Kidney (tissue), 14 donors: ENCODE measurements around the gene ATG2B. TPM values are rescaled to one million over a fixed set of nuclear protein-coding genes. Genes with fewer than 3 reads are reported as not detected.

Source experiments
- DNase-seq, 5 donors: peaks; one replicate each; pipeline ENCODE4 v3.0.0-alpha.2; 2013 to 2020
- FAIRE-seq: peaks from 2 replicates; lab custom pipeline; 2012; peaks lifted over from hg19 to GRCh38; lab: Jason Lieb, UNC
- H3K27ac ChIP-seq, 2 donors: one replicate each; pipeline ENCODE4 v1.7.0; 2013; ENCODE audit warnings: low read depth in 2 of 2, low read length in 2 of 2, inconsistent platforms in 1 of 2
- H3K27me3 ChIP-seq: one replicate; pipeline ENCODE4 v1.7.1; 2013; ENCODE audit warnings: low read length, inconsistent platforms; ENCODE audit not compliant: control insufficient read depth, insufficient read depth
- H3K36me3 ChIP-seq, 3 donors: one replicate each; pipeline versions ENCODE4 v1.7.0 to v1.7.1; 2013; ENCODE audit warnings: low read length in 3 of 3, control low read depth in 1 of 3, inconsistent platforms in 1 of 3; ENCODE audit not compliant: insufficient read depth in 3 of 3, control insufficient read depth in 2 of 3
- H3K4me1 ChIP-seq, 3 donors: one replicate each; pipeline versions ENCODE4 v1.7.0 to v1.7.1; 2013; ENCODE audit warnings: low read length in 3 of 3, inconsistent platforms in 1 of 3, low read depth in 1 of 3; ENCODE audit not compliant: control insufficient read depth in 2 of 3, insufficient read depth in 2 of 3
- H3K4me3 ChIP-seq, 3 donors: one replicate each; pipeline versions ENCODE4 v1.7.0 to v1.8.1; 2013; ENCODE audit warnings: low read length in 3 of 3, control low read depth in 1 of 3, inconsistent platforms in 1 of 3
- H3K9ac ChIP-seq, 3 donors: one replicate each; pipeline versions ENCODE4 v1.7.0 to v1.7.1; 2013; ENCODE audit warnings: low read length in 3 of 3, control low read depth in 1 of 3, inconsistent platforms in 1 of 3
- H3K9me3 ChIP-seq, 3 donors: one replicate each; pipeline versions ENCODE4 v1.7.0 to v1.7.1; 2013; ENCODE audit warnings: low read length in 3 of 3, control low read depth in 1 of 3, inconsistent platforms in 1 of 3; ENCODE audit not compliant: control insufficient read depth in 2 of 3, insufficient read depth in 1 of 3
- intact Hi-C: fragments of 100-400 bp; cut with DNase I; formaldehyde crosslinking; loops from one replicate; pipeline ENCODE4 v1.11.1; 2022
- polyA plus RNA-seq: library from polyadenylated mRNA; stranded (reverse); fragments of 350-450 nt; fragmentation: Illumina TruSeq; extraction: RNeasy Lipid Tissue Mini Kit (QIAGEN cat#74804); gene quantifications from one replicate; pipeline ENCODE4 v1.2.3, GENCODE V29; 2014; ENCODE audit warnings: low read depth, low replicate concordance; ENCODE audit not compliant: insufficient read depth
- total RNA-seq: library from RNA; stranded (reverse); fragmentation: NEBNext Ultra II Directional; extraction: Animal tissue kit (Norgen Biotek cat#: 25700); gene quantifications from one replicate; pipeline ENCODE4 v1.2.1, GENCODE V29; 2021
- TF ChIP-seq, protein P1 (sequence below): IDR thresholded peaks from 3 replicates; pipeline ENCODE4 v1.5.1; 2012; ENCODE audit warnings: mild to moderate bottlenecking, moderate library complexity, borderline replicate concordance; ENCODE audit not compliant: insufficient read depth; ENCODE audit errors: extremely low read depth
- donor health status: control.
- donor health status: control.
- donor health status: control.
- donor health status: control.
- donor health status: control.
- donor health status: DM: yes; HTN: yes; CAD: no.
- donor health status: Normal renal cell carcinoma (clear cell type).

ATG2B gene
- total and polyA plus RNA-seq, 2 donors from 2014 or later = 3.8 to 35.8 TPM

DNA sequence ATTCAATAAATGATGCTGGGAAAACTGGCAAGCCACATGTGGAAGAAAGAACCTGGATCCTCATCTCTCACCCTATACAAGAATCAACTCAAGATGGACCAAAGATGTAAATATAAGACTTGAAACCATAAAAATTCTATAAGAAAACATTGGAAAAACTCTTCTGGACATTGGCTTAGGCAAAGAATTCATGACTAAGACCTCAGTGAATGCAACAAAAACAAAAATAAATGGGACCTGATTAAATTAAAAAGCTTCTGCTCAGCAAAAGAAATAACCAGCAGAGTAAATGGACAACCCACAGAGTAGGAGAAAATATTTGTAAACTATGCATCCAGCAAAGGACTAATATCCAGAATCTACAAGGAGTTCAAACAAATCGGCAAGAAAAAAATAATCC is 24.6 kb downstream of the ATG2B start:
- no peak for DNase-seq
- intact Hi-C loops = no loop called here
- Histone ChIP-seq H3K9me3 (peaks cover 0 to 2% (median 0%) of the 10 kb centered on the region in 3 donors), H3K4me3 (no peak overlapping the region), H3K27ac (no peak overlapping the region), H3K9ac (no peak overlapping the region), H3K36me3 (peaks cover 4% of the 10 kb centered on the region in 3 donors), H3K4me1 (no peaks in the 10 kb centered on the region), H3K27me3 (no peaks in the 10 kb centered on the region)
- FAIRE-seq = no peak
- TF ChIP-seq, protein P1, sequence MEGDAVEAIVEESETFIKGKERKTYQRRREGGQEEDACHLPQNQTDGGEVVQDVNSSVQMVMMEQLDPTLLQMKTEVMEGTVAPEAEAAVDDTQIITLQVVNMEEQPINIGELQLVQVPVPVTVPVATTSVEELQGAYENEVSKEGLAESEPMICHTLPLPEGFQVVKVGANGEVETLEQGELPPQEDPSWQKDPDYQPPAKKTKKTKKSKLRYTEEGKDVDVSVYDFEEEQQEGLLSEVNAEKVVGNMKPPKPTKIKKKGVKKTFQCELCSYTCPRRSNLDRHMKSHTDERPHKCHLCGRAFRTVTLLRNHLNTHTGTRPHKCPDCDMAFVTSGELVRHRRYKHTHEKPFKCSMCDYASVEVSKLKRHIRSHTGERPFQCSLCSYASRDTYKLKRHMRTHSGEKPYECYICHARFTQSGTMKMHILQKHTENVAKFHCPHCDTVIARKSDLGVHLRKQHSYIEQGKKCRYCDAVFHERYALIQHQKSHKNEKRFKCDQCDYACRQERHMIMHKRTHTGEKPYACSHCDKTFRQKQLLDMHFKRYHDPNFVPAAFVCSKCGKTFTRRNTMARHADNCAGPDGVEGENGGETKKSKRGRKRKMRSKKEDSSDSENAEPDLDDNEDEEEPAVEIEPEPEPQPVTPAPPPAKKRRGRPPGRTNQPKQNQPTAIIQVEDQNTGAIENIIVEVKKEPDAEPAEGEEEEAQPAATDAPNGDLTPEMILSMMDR = no peak

DNA sequence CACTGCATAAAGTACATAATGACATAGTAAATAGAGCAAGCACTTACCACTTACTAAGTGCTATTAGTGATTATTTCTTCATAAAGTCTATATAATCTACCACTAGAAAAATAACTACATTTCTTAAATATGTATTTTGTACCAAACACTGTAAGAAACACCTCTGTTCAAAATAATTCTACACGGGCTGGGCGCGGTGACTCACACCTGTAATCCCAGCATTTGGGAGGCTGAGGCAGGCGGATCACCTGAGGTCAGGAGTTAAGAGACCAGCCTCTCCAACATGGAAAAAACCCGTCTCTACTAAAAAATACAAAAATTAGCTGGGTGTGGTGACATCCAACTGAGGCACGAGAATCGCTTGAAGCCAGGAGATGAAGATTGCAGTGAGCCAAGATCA is 38.9 kb downstream of the ATG2B start:
- intact Hi-C loops = no loop called here
- TF ChIP-seq, protein P1 = no peak
- H3K27ac ChIP-seq = no peak overlapping the region
- FAIRE-seq (no peak), DNase-seq (no peak)
- peaks cover 2 to 48% (median 15%) of the 10 kb centered on the region in 3 donors for H3K36me3 ChIP-seq
- no peak overlapping the region for H3K4me3 ChIP-seq
- no peak overlapping the region for H3K9ac ChIP-seq
- H3K27me3 ChIP-seq = no peaks in the 10 kb centered on the region
- no peaks in the 10 kb centered on the region for H3K9me3 ChIP-seq
- H3K4me1 ChIP-seq = no peaks in the 10 kb centered on the region

DNA sequence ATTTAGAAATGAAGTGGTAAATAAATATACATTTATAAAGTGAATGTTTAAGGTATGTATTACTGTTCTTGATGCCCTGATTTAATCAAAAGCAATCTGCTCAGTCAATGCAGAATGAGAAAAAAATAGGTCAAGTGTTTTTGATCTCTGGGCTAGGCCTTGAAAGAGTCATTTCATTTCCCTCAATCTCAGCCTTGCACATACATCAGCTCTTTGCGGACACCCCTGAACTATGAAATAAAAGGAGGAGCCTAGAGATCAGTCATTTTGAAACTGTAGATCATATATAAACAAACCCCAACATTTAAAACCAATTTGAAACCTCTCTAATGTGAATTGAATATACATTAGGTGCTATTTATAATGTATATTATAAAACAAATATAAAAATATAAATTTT is 42.5 kb downstream of the ATG2B start:
- no peaks in the 10 kb centered on the region for H3K4me1 ChIP-seq
- H3K36me3 ChIP-seq = peaks cover 0 to 67% (median 31%) of the 10 kb centered on the region in 3 donors
- H3K27me3 ChIP-seq = no peaks in the 10 kb centered on the region
- no peak overlapping the region for H3K4me3 ChIP-seq
- TF ChIP-seq, protein P1 = no peak
- no peak for DNase-seq
- no peak overlapping the region for H3K27ac ChIP-seq
- H3K9ac ChIP-seq = no peak overlapping the region
- no peaks in the 10 kb centered on the region for H3K9me3 ChIP-seq
- intact Hi-C loops = no loop called here
- FAIRE-seq = no peak

DNA sequence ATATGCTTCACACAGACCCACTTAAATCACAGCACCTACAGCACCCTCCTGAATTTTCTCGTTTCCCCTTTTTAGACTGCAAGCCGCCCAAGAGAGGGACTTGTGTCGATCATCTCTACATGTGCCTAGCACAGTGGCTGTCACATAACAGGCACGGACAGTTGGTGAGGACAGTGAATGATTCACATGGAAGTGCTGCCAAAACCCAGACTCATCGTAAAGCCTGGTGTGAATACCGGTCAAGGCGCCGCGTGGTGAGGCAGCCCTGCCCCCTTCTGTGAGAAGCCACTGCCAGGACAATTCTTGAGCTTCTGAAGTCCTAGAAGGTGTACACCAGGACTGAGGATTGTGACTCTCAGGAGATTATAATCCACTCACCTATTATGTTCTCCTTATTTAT is 44.3 kb downstream of the ATG2B start:
- intact Hi-C loops = no loop called here
- no peaks in the 10 kb centered on the region for H3K9me3 ChIP-seq
- no peak overlapping the region for H3K27ac ChIP-seq
- H3K4me3 ChIP-seq = no peak overlapping the region
- TF ChIP-seq, protein P1 = no peak
- no peaks in the 10 kb centered on the region for H3K27me3 ChIP-seq
- DNase-seq (no peak), FAIRE-seq (no peak)
- peaks cover 0 to 62% (median 34%) of the 10 kb centered on the region in 3 donors for H3K36me3 ChIP-seq
- H3K4me1 ChIP-seq = no peaks in the 10 kb centered on the region
- H3K9ac ChIP-seq = no peak overlapping the region
